ENCODE data around the gene ACP4. TPM values are rescaled to one million over a fixed set of nuclear protein-coding genes. Genes with fewer than 3 reads are reported as not detected.

Gene ACP4
- polyA plus RNA-seq, 1 donor (not counting 4 experiments of a cell fraction or from before 2014, with no cell fraction given), result not detected

GRCh38 chr19:50822661-50823208 is 32.5 kb downstream of the ACP4 start:
- dilution Hi-C loops (cut with MboI; ENCODE audit: extremely low pct_ligation_motif_present, low sequenced_read_pairs), result no loop called here
- Histone ChIP-seq H3K27me3 (ENCODE audit: control insufficient read depth, extremely low read depth, insufficient read depth, low read length) (peaks cover 33% of the 10 kb centered on the region), H2AFZ (ENCODE audit: control insufficient read depth, low read length) (no peak overlapping the region), H3K4me3 (ENCODE audit: control insufficient read depth in 2 of 3, extremely low read depth in 1 of 3, insufficient read depth in 2 of 3, low read depth in 1 of 3, low read length in 3 of 3) (no peak overlapping the region), H3K4me1 (ENCODE audit: control insufficient read depth, extremely low read depth, insufficient read depth, low read length) (no peaks in the 10 kb centered on the region), H3K9me3 (ENCODE audit: control insufficient read depth, low read depth, low read length) (no peaks in the 10 kb centered on the region), H3K9me1 (ENCODE audit: control insufficient read depth, extremely low read depth, insufficient read depth, low read length) (no peaks in the 10 kb centered on the region), H3K4me2 (ENCODE audit: control insufficient read depth, extremely low read depth, insufficient read depth, low read depth, low read length) (no peak overlapping the region), H3K9ac (ENCODE audit: control insufficient read depth, extremely low read depth, insufficient read depth, low read length) (no peak overlapping the region), H3K79me2 (ENCODE audit: control insufficient read depth, insufficient read depth, low read length) (no peaks in the 10 kb centered on the region), H3K36me3 (ENCODE audit: control insufficient read depth in 2 of 2, extremely low read depth in 1 of 2, insufficient read depth in 2 of 2, low read length in 2 of 2) (no peaks in the 10 kb centered on the region), H3K27ac (ENCODE audit: control insufficient read depth, insufficient read depth, low read length) (no peak overlapping the region), H4K20me1 (ENCODE audit: control insufficient read depth, extremely low read depth, insufficient read depth, low read length) (no peaks in the 10 kb centered on the region)
- FAIRE-seq, result no peak
- DNase-seq (ENCODE audit: low read depth, low spot score), result no peak
- TF ChIP-seq EZH2 (IDR thresholded peaks at IDR 0.05; ENCODE audit: low read length) (no peak), CTCF (optimal IDR thresholded peaks at IDR 0.05 in 1 of 3, IDR thresholded peaks at IDR 0.05 in 1 of 3, conservative IDR thresholded peaks at IDR 0.05 in 1 of 3; ENCODE audit: extremely low read depth in 1 of 3, insufficient read depth in 2 of 3, low read length in 3 of 3) (no peak)

GRCh38 chr19:50823389-50824042 is 33.3 kb downstream of the ACP4 start, which contains the start of gene KLK1:
TSS of gene KLK1 (minus strand) at chr19:50823787. CDS start at chr19:50823748, 39 bp downstream.
- no peak for FAIRE-seq

More at GRCh38 chr19:50823389-50824042, 33.3 kb downstream of the ACP4 start, which contains the start of gene KLK1:
- dilution Hi-C loops (cut with MboI; ENCODE audit: extremely low pct_ligation_motif_present, low sequenced_read_pairs), result no loop called here
- no peaks in the 10 kb centered on the region for H3K4me1 ChIP-seq (ENCODE audit: control insufficient read depth, extremely low read depth, insufficient read depth, low read length)
- H4K20me1 ChIP-seq (ENCODE audit: control insufficient read depth, extremely low read depth, insufficient read depth, low read length), result no peaks in the 10 kb centered on the region
- no peak for DNase-seq (ENCODE audit: low read depth, low spot score)
- peaks cover 32% of the 10 kb centered on the region for H3K27me3 ChIP-seq (ENCODE audit: control insufficient read depth, extremely low read depth, insufficient read depth, low read length)
- H3K4me2 ChIP-seq (ENCODE audit: control insufficient read depth, extremely low read depth, insufficient read depth, low read depth, low read length), result no peak within 1 kb of the TSS
- H3K36me3 ChIP-seq (ENCODE audit: control insufficient read depth in 2 of 2, extremely low read depth in 1 of 2, insufficient read depth in 2 of 2, low read length in 2 of 2), result no peaks in the 10 kb centered on the region
- H3K9ac ChIP-seq (ENCODE audit: control insufficient read depth, extremely low read depth, insufficient read depth, low read length), result no peak within 1 kb of the TSS
- no peak within 1 kb of the TSS for H3K4me3 ChIP-seq (ENCODE audit: control insufficient read depth in 2 of 3, extremely low read depth in 1 of 3, insufficient read depth in 2 of 3, low read depth in 1 of 3, low read length in 3 of 3)
- no peak within 1 kb of the TSS for H2AFZ ChIP-seq (ENCODE audit: control insufficient read depth, low read length)
- no peaks in the 10 kb centered on the region for H3K79me2 ChIP-seq (ENCODE audit: control insufficient read depth, insufficient read depth, low read length)
- TF ChIP-seq EZH2 (IDR thresholded peaks at IDR 0.05; ENCODE audit: low read length) (no peak), CTCF (optimal IDR thresholded peaks at IDR 0.05 in 1 of 3, IDR thresholded peaks at IDR 0.05 in 1 of 3, conservative IDR thresholded peaks at IDR 0.05 in 1 of 3; ENCODE audit: extremely low read depth in 1 of 3, insufficient read depth in 2 of 3, low read length in 3 of 3) (no peak)
- no peaks in the 10 kb centered on the region for H3K9me3 ChIP-seq (ENCODE audit: control insufficient read depth, low read depth, low read length)
- H3K9me1 ChIP-seq (ENCODE audit: control insufficient read depth, extremely low read depth, insufficient read depth, low read length), result no peaks in the 10 kb centered on the region
- no peak within 1 kb of the TSS for H3K27ac ChIP-seq (ENCODE audit: control insufficient read depth, insufficient read depth, low read length)

Data from keratinocyte (primary cell).